A549 (cell line): Measurements from ENCODE around the gene ICA1L. TPM values are rescaled to one million over a fixed set of nuclear protein-coding genes. Genes with fewer than 3 reads are reported as not detected.

ENCODE experiments used
- ATAC-seq, 2 experiments: fragments of 200-7000 bp in 1 of 2; fragments of >200 bp in 1 of 2; cut with Nextera tagmentation in 1 of 2; cut with Tn5 transposase in 1 of 2; 3 replicates each; pipeline versions ENCODE4 v1.8.0 to v1.9.1; 2018 to 2020; ENCODE audit warnings: mild to moderate bottlenecking in 1 of 2, moderate library complexity in 1 of 2
- CTCF ChIA-PET: fragments of 300-600 bp; sonication (Branson Sonifier 250); formaldehyde crosslinking; extraction: SDS; loops from one replicate; lab custom pipeline; 2021; ENCODE audit warnings: antibody characterized with exemption, inconsistent platforms; lab: Yijun Ruan, JAX
- POLR2A ChIA-PET: fragments of 350-600 bp; formaldehyde crosslinking; extraction: SDS; loops from one replicate; lab custom pipeline; 2021; ENCODE audit warnings: antibody characterized with exemption, inconsistent platforms; lab: Yijun Ruan, JAX
- DNase-seq, 2 experiments: peaks; one replicate each; pipeline versions ENCODE4 v3.0.0 to v3.0.0-alpha.2; 2011 to 2016; ENCODE audit warnings: low read depth in 1 of 2, low spot score in 1 of 2
- FAIRE-seq: peaks from 2 replicates; lab custom pipeline; 2011; peaks lifted over from hg19 to GRCh38; lab: Jason Lieb, UNC
- H3K27ac ChIP-seq, 2 experiments: fragments of >200 bp; sonication (Bioruptor Twin); formaldehyde crosslinking; 3 replicates each; pipeline ENCODE4 v1.5.1; 2016 to 2017
- H3K4me1 ChIP-seq: fragments of >200 bp; sonication (Bioruptor Twin); formaldehyde crosslinking; 3 replicates; pipeline ENCODE4 v1.6.1; 2016
- H3K4me2 ChIP-seq: fragments of >200 bp; sonication (Bioruptor Twin); formaldehyde crosslinking; 3 replicates; pipeline ENCODE4 v1.6.1; 2016
- H3K4me3 ChIP-seq: fragments of >200 bp; sonication (Bioruptor Twin); formaldehyde crosslinking; 3 replicates; pipeline ENCODE4 v1.5.1; 2016
- H3K9me3 ChIP-seq: fragments of >200 bp; sonication (Bioruptor Twin); formaldehyde crosslinking; 3 replicates; pipeline ENCODE4 v1.6.1; 2016
- ATOH8 ChIP-seq: fragments of 250-450 bp; sonication (Bioruptor Pico); IDR thresholded peaks from 2 replicates; pipeline ENCODE4 v1.5.0; 2020; ENCODE audit warnings: low read depth, mild to moderate bottlenecking, moderate library complexity
- BHLHE40 ChIP-seq: IDR thresholded peaks from 2 replicates; pipeline ENCODE4 v1.6.1; 2012; ENCODE audit warnings: low read depth, low read length, inconsistent platforms
- CBX2 ChIP-seq: fragments of 200-600 bp; sonication (generic); IDR thresholded peaks from 2 replicates; pipeline ENCODE4 v1.6.1; 2016; ENCODE audit warnings: low read depth, mild to moderate bottlenecking, borderline replicate concordance
- CHD2 ChIP-seq: fragments of 150-350 bp; IDR thresholded peaks from 2 replicates; pipeline ENCODE4 v1.6.1; 2014; ENCODE audit warnings: low read length; ENCODE audit not compliant: partially characterized antibody
- CHD4 ChIP-seq: fragments of 200-600 bp; sonication (generic); IDR thresholded peaks from 2 replicates; pipeline ENCODE4 v1.6.1; 2016; ENCODE audit warnings: antibody characterized with exemption, mild to moderate bottlenecking, borderline replicate concordance
- EHMT2 ChIP-seq: fragments of 200-600 bp; sonication (generic); IDR thresholded peaks from 2 replicates; pipeline ENCODE4 v1.6.1; 2016; ENCODE audit warnings: antibody characterized with exemption, low read depth, mild to moderate bottlenecking, moderate library complexity
- EP300 ChIP-seq, 2 experiments: fragments of >200 bp; sonication (Bioruptor Twin); formaldehyde crosslinking; IDR thresholded peaks; 2 replicates in 1 of 2; 3 replicates in 1 of 2; pipeline ENCODE4 v1.6.1; 2016 to 2017
- FOSB ChIP-seq: fragments of 250-450 bp; sonication (Bioruptor Pico); IDR thresholded peaks from 2 replicates; pipeline ENCODE4 v1.5.0; 2020; ENCODE audit warnings: mild to moderate bottlenecking, moderate library complexity
- FOSL2 ChIP-seq, 2 experiments: fragments of 450-650 bp in 1 of 2; fragments of >200 bp in 1 of 2; sonication (Bioruptor Twin) in 1 of 2; formaldehyde crosslinking; IDR thresholded peaks; 2 replicates each; pipeline versions ENCODE4 v1.5.0 to v1.6.1; 2016 to 2020; ENCODE audit warnings: mild to moderate bottlenecking in 1 of 2, moderate library complexity in 1 of 2
- FOXS1 ChIP-seq: fragments of 250-450 bp; sonication (Bioruptor Pico); IDR thresholded peaks from 2 replicates; pipeline ENCODE4 v1.5.0; 2020; ENCODE audit warnings: mild to moderate bottlenecking, moderate library complexity
- GATA3 ChIP-seq: IDR thresholded peaks from 2 replicates; pipeline ENCODE4 v1.6.1; 2012; ENCODE audit warnings: borderline replicate concordance
- HES2 ChIP-seq: fragments of >200 bp; sonication (Bioruptor Twin); formaldehyde crosslinking; IDR thresholded peaks from 2 replicates; pipeline ENCODE4 v1.6.1; 2016
- HMGXB4 ChIP-seq: fragments of 250-450 bp; sonication (Bioruptor Pico); IDR thresholded peaks from 2 replicates; pipeline ENCODE4 v1.5.0; 2021; ENCODE audit warnings: mild to moderate bottlenecking, moderate library complexity, borderline replicate concordance
- HOXA7 ChIP-seq: fragments of 250-450 bp; sonication (Bioruptor Pico); IDR thresholded peaks from 2 replicates; pipeline ENCODE4 v1.5.0; 2020; ENCODE audit warnings: mild to moderate bottlenecking, moderate library complexity
- JUNB ChIP-seq: fragments of >200 bp; sonication (Bioruptor Twin); formaldehyde crosslinking; IDR thresholded peaks from 2 replicates; pipeline ENCODE4 v1.6.1; 2016
- KDM5A ChIP-seq: fragments of 200-600 bp; sonication (generic); IDR thresholded peaks from 2 replicates; pipeline ENCODE4 v1.6.1; 2016; ENCODE audit warnings: antibody characterized with exemption, mild to moderate bottlenecking
- MAZ ChIP-seq: fragments of 150-350 bp; IDR thresholded peaks from 2 replicates; pipeline ENCODE4 v1.6.1; 2014; ENCODE audit warnings: antibody characterized with exemption, low read depth, low read length, borderline replicate concordance
- NPAS2 ChIP-seq: fragments of 250-450 bp; sonication (Bioruptor Pico); IDR thresholded peaks from 2 replicates; pipeline ENCODE4 v1.8.0; 2022; ENCODE audit warnings: mild to moderate bottlenecking, moderate library complexity, borderline replicate concordance
- PBX3 ChIP-seq: IDR thresholded peaks from 2 replicates; pipeline ENCODE4 v1.6.1; 2012
- PHF8 ChIP-seq: fragments of 200-600 bp; sonication (generic); IDR thresholded peaks from 2 replicates; pipeline ENCODE4 v1.6.1; 2016; ENCODE audit warnings: low read depth, mild to moderate bottlenecking, antibody characterized with exemption, moderate library complexity, borderline replicate concordance
- RAD21 ChIP-seq, 2 experiments: fragments of >200 bp in 1 of 2; sonication (Bioruptor Twin) in 1 of 2; formaldehyde crosslinking in 1 of 2; IDR thresholded peaks in 1 of 2; conservative IDR thresholded peaks in 1 of 2; 2 replicates in 1 of 2; 3 replicates in 1 of 2; pipeline ENCODE4 v1.6.1; 2012 to 2018; ENCODE audit warnings: inconsistent platforms in 1 of 2
- RCOR1 ChIP-seq: fragments of 150-350 bp; IDR thresholded peaks from 2 replicates; pipeline ENCODE4 v1.6.1; 2014; ENCODE audit warnings: antibody characterized with exemption, low read length, low read depth
- RFX5 ChIP-seq: fragments of 450-650 bp; IDR thresholded peaks from 2 replicates; pipeline ENCODE4 v1.7.1; 2014; ENCODE audit warnings: antibody characterized with exemption, mild to moderate bottlenecking, moderate library complexity
- RNF2 ChIP-seq: fragments of 200-600 bp; sonication (generic); IDR thresholded peaks from 2 replicates; pipeline ENCODE4 v1.6.1; 2016; ENCODE audit warnings: low read depth, mild to moderate bottlenecking, antibody characterized with exemption, moderate library complexity, borderline replicate concordance
- SMC3 ChIP-seq: fragments of >200 bp; sonication (Bioruptor Twin); formaldehyde crosslinking; IDR thresholded peaks from 3 replicates; pipeline ENCODE4 v1.6.1; 2018; ENCODE audit warnings: inconsistent platforms
- SREBF2 ChIP-seq: fragments of 450-650 bp; IDR thresholded peaks from 2 replicates; pipeline ENCODE4 v1.6.1; 2014; ENCODE audit warnings: mild to moderate bottlenecking, moderate library complexity
- TFCP2L1 ChIP-seq: fragments of 250-450 bp; sonication (Bioruptor Pico); IDR thresholded peaks from 2 replicates; pipeline ENCODE4 v1.5.0; 2021; ENCODE audit warnings: mild to moderate bottlenecking
- ZFP36 ChIP-seq: fragments of 450-650 bp; IDR thresholded peaks from 2 replicates; pipeline ENCODE4 v1.6.1; 2014; ENCODE audit warnings: borderline replicate concordance; ENCODE audit not compliant: partially characterized antibody
- ZSCAN20 ChIP-seq: fragments of 250-450 bp; sonication (Bioruptor Pico); IDR thresholded peaks from 2 replicates; pipeline ENCODE4 v1.8.0; 2022; ENCODE audit warnings: mild to moderate bottlenecking, moderate library complexity
- WGBS: methylation state at CpG from one replicate; pipeline ENCODE4 v1.1.6; 2017; ENCODE audit errors: missing lambda C conversion rate; 5-methylcytosine and 5-hydroxymethylcytosine counted together
- polyA plus RNA-seq, 4 experiments: library from polyadenylated mRNA; depleted of rRNA in 3 of 4; stranded (reverse); fragments of >200 nt; fragmentation: RNase III in 1 of 4; extraction: RNeasy Plus Mini Kit Qiagen cat#74134 plus additional on column Dnase treatment in 1 of 4; gene quantifications; 2 replicates in 3 of 4; 3 replicates in 1 of 4; pipeline ENCODE4 v1.2.3, GENCODE V29; 2011 to 2017

The ICA1L gene
- polyA plus RNA-seq, 2 of the 4 experiments (the other 2 are of a cell fraction): 2.2 to 6.0 TPM

- no peak for TF ChIP-seq ZFP36
- TF ChIP-seq BHLHE40: no peak
- no peak for TF ChIP-seq JUNB
- TF ChIP-seq KDM5A: no peak
- no peak for TF ChIP-seq ATOH8 (CRISPR knock-in tag)
- TF ChIP-seq SMC3: no peak
- no peak for TF ChIP-seq CHD2
- TF ChIP-seq FOXS1: no peak
- TF ChIP-seq, all 56 proteins: peak for 0
These were observed 120.7 kb downstream of the ICA1L start (continued) for GRCh38 chr2:202750763-202751427.

- H3K9me3 ChIP-seq: peaks cover under 1% of the 10 kb centered on the region; the same call in 1 of the 3 replicates
- peaks cover 14% of the 10 kb centered on the region; the same call in 2 of the 3 replicates for H3K4me1 ChIP-seq
- POLR2A ChIA-PET: no interaction called here
- WGBS: 71% methylated on average over 2 of the region's 2 CpGs
- no peak overlapping the region for H3K4me2 ChIP-seq
- no peak for ATAC-seq
- CTCF ChIA-PET: interaction anchor here (0.6 kb wide), 1 partner anchor 16 kb away, joined by 4 read pairs; no protein-coding TSS in a partner anchor
- H3K27ac ChIP-seq: no peak overlapping the region
- H3K4me3 ChIP-seq: no peak overlapping the region
- no peak for TF ChIP-seq CBX2
- TF ChIP-seq FOSL2 (IDR thresholded peaks at IDR 0.05): no peak
- no peak for TF ChIP-seq FOSL2 (CRISPR knock-in tag; IDR thresholded peaks at IDR 0.05)
- no peak for TF ChIP-seq TFCP2L1 (CRISPR knock-in tag)
- TF ChIP-seq GATA3: no peak
- no peak for TF ChIP-seq FOSB (CRISPR knock-in tag)
- no peak for TF ChIP-seq SMC3
- TF ChIP-seq HES2: no peak
- no peak for TF ChIP-seq CHD4
- TF ChIP-seq RNF2: no peak
- TF ChIP-seq EP300 (IDR thresholded peaks at IDR 0.05): no peak
- TF ChIP-seq BHLHE40: no peak
- no peak for TF ChIP-seq RCOR1
- TF ChIP-seq, all 56 proteins: peak for 0
- DNase-seq (no peak), FAIRE-seq (no peak)
These were observed 122.1 kb downstream of the ICA1L start for GRCh38 chr2:202749477-202749876.

- 93% methylated on average over 1 of the region's 1 CpG for WGBS
- Histone ChIP-seq H3K4me3 (no peak overlapping the region), H3K9me3 (peaks cover 17% of the 10 kb centered on the region), H3K27ac (no peak overlapping the region), H3K4me2 (no peak overlapping the region), H3K4me1 (no peaks in the 10 kb centered on the region)
- FAIRE-seq (no peak), ATAC-seq (no peak), DNase-seq (no peak)
- TF ChIP-seq CBX2 (no peak), HES2 (no peak), FOSL2 (IDR thresholded peaks at IDR 0.05) (no peak), FOSL2 (CRISPR knock-in tag; IDR thresholded peaks at IDR 0.05) (no peak), ZFP36 (no peak), ZSCAN20 (CRISPR knock-in tag) (no peak), RAD21 (conservative IDR thresholded peaks at IDR 0.05 in 1 of 2, IDR thresholded peaks at IDR 0.05 in 1 of 2) (no peak), PBX3 (no peak), EHMT2 (no peak), HMGXB4 (CRISPR knock-in tag) (no peak), MAZ (no peak), RNF2 (no peak), JUNB (no peak), BHLHE40 (no peak), PHF8 (no peak), NPAS2 (CRISPR knock-in tag) (no peak), SREBF2 (no peak), HOXA7 (CRISPR knock-in tag) (no peak), RFX5 (no peak), CHD2 (no peak)
- CTCF ChIA-PET: no interaction called here
- POLR2A ChIA-PET: no interaction called here
These were observed 128.0 kb downstream of the ICA1L start for GRCh38 chr2:202743613-202744012.
